HG02943 (cell line): Measurements from ENCODE around the gene ZNF672.
A peak's percentile ranks its signal among the peaks of the same experiment; 100 is the strongest.
"Not testable (repeated sequence)": the region's sequence is repeated elsewhere in the genome, so short reads cannot be mapped to it uniquely, and the experiment has no call there.

Experiments used
- ATAC-seq: cut with Tn5 transposase; IDR thresholded peaks from one replicate; pipeline ENCODE4 v1.9.1; 2021; ENCODE audit warnings: mild to moderate bottlenecking, low read depth, moderate library complexity; ENCODE audit not compliant: unreplicated experiment

ZNF672 gene

GRCh38 chr1:248837781-248838356, at the start of gene ZNF672:
TSS of gene ZNF672 (plus strand) at chr1:248838224. CDS start at chr1:248847275, 9,051 bp downstream.
- peak; percentile 88 for ATAC-seq

- ATAC-seq: no peak
These were observed 49.7 kb upstream of the ZNF672 start for GRCh38 chr1:248788327-248788726.

GRCh38 chr1:248789337-248789736, 48.7 kb upstream of the ZNF672 start:
- not testable (repeated sequence) for ATAC-seq

- ATAC-seq: no peak
These were observed 47.6 kb upstream of the ZNF672 start for GRCh38 chr1:248790456-248790855.

- ATAC-seq: no peak
These were observed 47.0 kb upstream of the ZNF672 start for GRCh38 chr1:248791010-248791409.

- ATAC-seq: no peak
These were observed 45.7 kb upstream of the ZNF672 start for GRCh38 chr1:248792342-248792741.

- peak; percentile 78 for ATAC-seq
These were observed 44.4 kb upstream of the ZNF672 start for GRCh38 chr1:248793592-248793991.

GRCh38 chr1:248794663-248795062, 43.4 kb upstream of the ZNF672 start:
- not testable (repeated sequence) for ATAC-seq

- no peak for ATAC-seq
These were observed 39.2 kb upstream of the ZNF672 start for GRCh38 chr1:248798791-248799190.

- no peak for ATAC-seq
These were observed 37.6 kb upstream of the ZNF672 start for GRCh38 chr1:248800459-248800858.

GRCh38 chr1:248802454-248802853, 35.6 kb upstream of the ZNF672 start:
- ATAC-seq: no peak

GRCh38 chr1:248803501-248803900, 34.5 kb upstream of the ZNF672 start:
- not testable (repeated sequence) for ATAC-seq

GRCh38 chr1:248804771-248805681, 33.0 kb upstream of the ZNF672 start:
- peak; percentile 82 for ATAC-seq

GRCh38 chr1:248805876-248806275, 32.1 kb upstream of the ZNF672 start:
- no peak for ATAC-seq

GRCh38 chr1:248807067-248807737, 30.8 kb upstream of the ZNF672 start:
- peak; percentile 72 for ATAC-seq

- ATAC-seq: no peak
These were observed 29.1 kb upstream of the ZNF672 start for GRCh38 chr1:248808876-248809275.

GRCh38 chr1:248810000-248810726, 27.9 kb upstream of the ZNF672 start:
- no peak for ATAC-seq

GRCh38 chr1:248810727-248811513, 27.1 kb upstream of the ZNF672 start:
- no peak for ATAC-seq

GRCh38 chr1:248811514-248812490, 26.2 kb upstream of the ZNF672 start:
- ATAC-seq: no peak
